Keratinocyte (primary cell): ENCODE results near the gene ECI1.

Experiments used
- EZH2 ChIP-seq: IDR thresholded peaks from one replicate; pipeline ENCODE4 v1.6.1; 2012; ENCODE audit warnings: inconsistent platforms, mild to moderate bottlenecking, low read length, moderate library complexity
- TF ChIP-seq, protein P1 (sequence below), 3 experiments: IDR thresholded peaks in 1 of 3; conservative IDR thresholded peaks in 1 of 3; optimal IDR thresholded peaks in 1 of 3; 2 replicates in 2 of 3; 3 replicates in 1 of 3; pipeline versions ENCODE3 to v1.5.1; 2011; ENCODE audit warnings: low read length in 3 of 3, mild to moderate bottlenecking in 3 of 3, moderate library complexity in 2 of 3, control low read depth in 1 of 3, inconsistent platforms in 1 of 3; ENCODE audit not compliant: insufficient read depth in 2 of 3; ENCODE audit errors: extremely low read depth in 1 of 3

GRCh38 chr16:2196981-2197511 lies 54.3 kb downstream of the ECI1 start:
- TF ChIP-seq, protein P1, sequence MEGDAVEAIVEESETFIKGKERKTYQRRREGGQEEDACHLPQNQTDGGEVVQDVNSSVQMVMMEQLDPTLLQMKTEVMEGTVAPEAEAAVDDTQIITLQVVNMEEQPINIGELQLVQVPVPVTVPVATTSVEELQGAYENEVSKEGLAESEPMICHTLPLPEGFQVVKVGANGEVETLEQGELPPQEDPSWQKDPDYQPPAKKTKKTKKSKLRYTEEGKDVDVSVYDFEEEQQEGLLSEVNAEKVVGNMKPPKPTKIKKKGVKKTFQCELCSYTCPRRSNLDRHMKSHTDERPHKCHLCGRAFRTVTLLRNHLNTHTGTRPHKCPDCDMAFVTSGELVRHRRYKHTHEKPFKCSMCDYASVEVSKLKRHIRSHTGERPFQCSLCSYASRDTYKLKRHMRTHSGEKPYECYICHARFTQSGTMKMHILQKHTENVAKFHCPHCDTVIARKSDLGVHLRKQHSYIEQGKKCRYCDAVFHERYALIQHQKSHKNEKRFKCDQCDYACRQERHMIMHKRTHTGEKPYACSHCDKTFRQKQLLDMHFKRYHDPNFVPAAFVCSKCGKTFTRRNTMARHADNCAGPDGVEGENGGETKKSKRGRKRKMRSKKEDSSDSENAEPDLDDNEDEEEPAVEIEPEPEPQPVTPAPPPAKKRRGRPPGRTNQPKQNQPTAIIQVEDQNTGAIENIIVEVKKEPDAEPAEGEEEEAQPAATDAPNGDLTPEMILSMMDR (optimal IDR thresholded peaks at IDR 0.05 in 1 of 3, IDR thresholded peaks at IDR 0.05 in 1 of 3, conservative IDR thresholded peaks at IDR 0.05 in 1 of 3; ENCODE audit: extremely low read depth in 1 of 3, insufficient read depth in 2 of 3, low read length in 3 of 3), result no peak
- no peak for TF ChIP-seq EZH2
